Smooth muscle cell (in vitro differentiated cells): Measurements from ENCODE around the gene LRRC3. TPM values are rescaled to one million over a fixed set of nuclear protein-coding genes. Genes with fewer than 3 reads are reported as not detected.
A peak's percentile ranks its signal among the peaks of the same experiment; 100 is the strongest.

Experiments
- DNase-seq: peaks from one replicate; lab custom pipeline; 2025; ENCODE audit not compliant: unreplicated experiment; lab: John Stamatoyannopoulos, UW
- H2AFZ ChIP-seq: fragments of 200-600 bp; sonication (generic); 2 replicates; pipeline ENCODE4 v1.6.0; 2016; ENCODE audit warnings: antibody characterized with exemption, low read depth, mild to moderate bottlenecking
- H3F3A ChIP-seq: fragments of 200-600 bp; sonication (generic); 2 replicates; pipeline ENCODE4 v1.6.0; 2017; ENCODE audit warnings: antibody characterized with exemption, low read depth
- H3K27ac ChIP-seq: fragments of 200-600 bp; sonication (generic); 2 replicates; pipeline ENCODE4 v1.5.1; 2016; ENCODE audit warnings: low read depth, mild to moderate bottlenecking
- H3K27me3 ChIP-seq: fragments of 200-600 bp; sonication (generic); 2 replicates; pipeline ENCODE4 v1.6.1; 2016; ENCODE audit warnings: low read depth, mild to moderate bottlenecking
- H3K36me3 ChIP-seq: fragments of 200-600 bp; sonication (generic); 2 replicates; pipeline ENCODE4 v1.5.1; 2016; ENCODE audit warnings: low read depth
- H3K4me1 ChIP-seq: fragments of 200-600 bp; sonication (generic); 2 replicates; pipeline ENCODE4 v1.5.1; 2016; ENCODE audit warnings: low read depth
- H3K4me2 ChIP-seq: fragments of 200-600 bp; sonication (generic); 2 replicates; pipeline ENCODE4 v1.6.0; 2016; ENCODE audit warnings: mild to moderate bottlenecking
- H3K4me3 ChIP-seq: fragments of 200-600 bp; sonication (generic); 2 replicates; pipeline ENCODE4 v1.5.1; 2016; ENCODE audit warnings: mild to moderate bottlenecking
- H3K79me2 ChIP-seq: fragments of 200-600 bp; sonication (generic); 2 replicates; pipeline ENCODE4 v1.6.0; 2016; ENCODE audit warnings: low read depth, mild to moderate bottlenecking
- H3K9ac ChIP-seq: fragments of 200-600 bp; sonication (generic); 2 replicates; pipeline ENCODE4 v1.6.0; 2016; ENCODE audit warnings: low read depth
- H3K9me3 ChIP-seq: fragments of 200-600 bp; sonication (generic); replicated peaks from 2 replicates; pipeline ENCODE4 v1.5.1; 2016; ENCODE audit warnings: low read depth
- H4K20me1 ChIP-seq: fragments of 200-600 bp; sonication (generic); 2 replicates; pipeline ENCODE4 v1.6.0; 2016; ENCODE audit warnings: low read depth
- CTCF ChIP-seq: fragments of 200-600 bp; sonication (generic); IDR thresholded peaks from 2 replicates; pipeline ENCODE4 v1.5.1; 2017; ENCODE audit warnings: borderline replicate concordance, mild to moderate bottlenecking, antibody characterized with exemption; ENCODE audit not compliant: insufficient read depth, poor library complexity, severe bottlenecking
- WGBS: methylation state at CpG from one replicate; pipeline ENCODE4 v1.1.7; 2016; ENCODE audit warnings: low lambda C conversion rate; 5-methylcytosine and 5-hydroxymethylcytosine counted together
- polyA plus RNA-seq: library from polyadenylated mRNA; unstranded; fragments of >200 nt; fragmentation: Nextera tagmentation; extraction: Ambion mirVana; gene quantifications from 2 replicates; pipeline ENCODE4 v1.2.1, GENCODE V29; 2016
- total RNA-seq: library from RNA; depleted of rRNA; stranded (reverse); fragments of >200 nt; gene quantifications from 2 replicates; pipeline ENCODE4 v1.2.3, GENCODE V29; 2014

The LRRC3 gene
- total and polyA plus RNA-seq, 2 experiments from 2014 or later, result 4.9 to 5.3 TPM

GRCh38 chr21:44456214-44456914 lies 1.1 kb downstream of the LRRC3 start:
- no peak for TF ChIP-seq CTCF
- H3K4me2 ChIP-seq, result peak overlapping the region; percentile 98
- no peaks in the 10 kb centered on the region for H3K36me3 ChIP-seq
- no peaks in the 10 kb centered on the region for H3K4me1 ChIP-seq
- H3K4me3 ChIP-seq, result peak overlapping the region; percentile 95
- no peak overlapping the region for H2AFZ ChIP-seq
- no peaks in the 10 kb centered on the region for H3K27me3 ChIP-seq
- no peaks in the 10 kb centered on the region for H3K79me2 ChIP-seq
- H3K9ac ChIP-seq, result no peak overlapping the region
- peaks cover 8% of the 10 kb centered on the region for H3F3A ChIP-seq
- no peaks in the 10 kb centered on the region for H3K9me3 ChIP-seq
- WGBS, result 92% methylated on average over 32 of the region's 35 CpGs
- peaks cover 8% of the 10 kb centered on the region for H4K20me1 ChIP-seq
- DNase-seq, result no peak
- no peak overlapping the region for H3K27ac ChIP-seq

GRCh38 chr21:44456915-44457736 lies 1.8 kb downstream of the LRRC3 start:
- no peaks in the 10 kb centered on the region for H3K36me3 ChIP-seq
- H3K9me3 ChIP-seq, result no peaks in the 10 kb centered on the region
- no peak for DNase-seq
- no peak overlapping the region for H2AFZ ChIP-seq
- H3K4me2 ChIP-seq, result no peak overlapping the region
- no peaks in the 10 kb centered on the region for H3K27me3 ChIP-seq
- H3F3A ChIP-seq, result peaks cover 8% of the 10 kb centered on the region
- no peak for TF ChIP-seq CTCF
- no peak overlapping the region for H3K27ac ChIP-seq
- H3K79me2 ChIP-seq, result no peaks in the 10 kb centered on the region
- no peak overlapping the region for H3K9ac ChIP-seq
- peaks cover 10% of the 10 kb centered on the region for H4K20me1 ChIP-seq
- 96% methylated on average over 44 of the region's 44 CpGs for WGBS
- H3K4me3 ChIP-seq, result no peak overlapping the region
- H3K4me1 ChIP-seq, result no peaks in the 10 kb centered on the region

GRCh38 chr21:44458971-44459711 lies 3.8 kb downstream of the LRRC3 start:
- H3K27ac ChIP-seq, result no peak overlapping the region
- TF ChIP-seq CTCF, result no peak
- 95% methylated on average over 16 of the region's 19 CpGs for WGBS

More at GRCh38 chr21:44458971-44459711, 3.8 kb downstream of the LRRC3 start:
- no peak overlapping the region for H2AFZ ChIP-seq
- no peak overlapping the region for H3K4me2 ChIP-seq
- no peaks in the 10 kb centered on the region for H3K4me1 ChIP-seq
- DNase-seq, result no peak
- H4K20me1 ChIP-seq, result peaks cover 10% of the 10 kb centered on the region
- no peaks in the 10 kb centered on the region for H3K36me3 ChIP-seq
- peaks cover 7% of the 10 kb centered on the region for H3F3A ChIP-seq
- H3K9ac ChIP-seq, result no peak overlapping the region
- H3K27me3 ChIP-seq, result no peaks in the 10 kb centered on the region
- no peak overlapping the region for H3K4me3 ChIP-seq
- H3K9me3 ChIP-seq, result no peaks in the 10 kb centered on the region
- H3K79me2 ChIP-seq, result no peaks in the 10 kb centered on the region
